Endothelial cell of umbilical vein (primary cell): ENCODE measurements around the gene ZNF587B. TPM values are rescaled to one million over a fixed set of nuclear protein-coding genes. Genes with fewer than 3 reads are reported as not detected.
"Not testable (repeated sequence)": the region's sequence is repeated elsewhere in the genome, so short reads cannot be mapped to it uniquely, and the experiment has no call there.

Experiments used
- BruUV-seq: library from RNA; stranded (reverse); fragments of 400-500 nt; replicated peaks from 2 replicates; lab custom pipeline; 2021; lab: Mats Ljungman, UMichigan
- CTCF ChIA-PET: fragments of 300-600, 350-600 bp; sonication (Branson Sonifier 250); formaldehyde crosslinking; loops from one replicate; lab custom pipeline; 2021; ENCODE audit warnings: antibody characterized with exemption, inconsistent platforms; lab: Charles Lee
- POLR2A ChIA-PET: fragments of 300-600, 350-600 bp; sonication (Branson Sonifier 250); formaldehyde crosslinking; loops from one replicate; lab custom pipeline; 2021; ENCODE audit warnings: antibody characterized with exemption, inconsistent platforms; lab: Charles Lee
- DNase-seq: peaks from one replicate; pipeline ENCODE4 v3.0.0-alpha.2; 2011; ENCODE audit warnings: low read depth, low spot score
- FAIRE-seq: peaks from 2 replicates; lab custom pipeline; 2011; peaks lifted over from hg19 to GRCh38; lab: Jason Lieb, UNC
- H2AFZ ChIP-seq: 2 replicates; pipeline ENCODE4 v1.6.0; 2012; ENCODE audit warnings: low read depth, low read length, control low read depth, inconsistent platforms
- H3K27ac ChIP-seq: 2 replicates; pipeline ENCODE4 v1.5.1; 2011; ENCODE audit warnings: low read depth, mild to moderate bottlenecking, control low read depth, low read length, moderate library complexity; ENCODE audit not compliant: insufficient read depth
- H3K27me3 ChIP-seq, 2 experiments: 2 replicates each; pipeline versions ENCODE4 v1.6.0 to v1.6.1; 2011; ENCODE audit warnings: low read length in 2 of 2, mixed read lengths in 1 of 2; ENCODE audit not compliant: control insufficient read depth in 2 of 2, insufficient read depth in 2 of 2
- H3K36me3 ChIP-seq, 2 experiments: 2 replicates in 1 of 2; 3 replicates in 1 of 2; pipeline ENCODE4 v1.5.1; 2011; ENCODE audit warnings: low read length in 2 of 2, mild to moderate bottlenecking in 1 of 2, moderate library complexity in 1 of 2; ENCODE audit not compliant: control insufficient read depth in 2 of 2, insufficient read depth in 2 of 2; ENCODE audit errors: extremely low read depth in 1 of 2
- H3K4me1 ChIP-seq: 3 replicates; pipeline ENCODE4 v1.5.1; 2011; ENCODE audit warnings: mild to moderate bottlenecking, low read length; ENCODE audit not compliant: control insufficient read depth, insufficient read depth; ENCODE audit errors: extremely low read depth
- H3K4me2 ChIP-seq: 2 replicates; pipeline ENCODE4 v1.6.1; 2011; ENCODE audit warnings: low read length, control low read depth, mixed read lengths; ENCODE audit not compliant: insufficient read depth
- H3K4me3 ChIP-seq, 3 experiments: fragments of 200-600 bp in 1 of 3; sonication (generic), shearing (Covaris generic) in 1 of 3; replicated peaks in 1 of 3; 2 replicates each; pipeline ENCODE4 v1.5.1; 2011 to 2016; ENCODE audit warnings: control low read depth in 3 of 3, low read length in 3 of 3, mild to moderate bottlenecking in 2 of 3, inconsistent platforms in 1 of 3, low read depth in 1 of 3, moderate library complexity in 1 of 3; ENCODE audit not compliant: insufficient read depth in 1 of 3
- H3K79me2 ChIP-seq: 2 replicates; pipeline ENCODE4 v1.6.0; 2012; ENCODE audit warnings: low read length, inconsistent platforms; ENCODE audit not compliant: control insufficient read depth, insufficient read depth
- H3K9ac ChIP-seq: replicated peaks from 2 replicates; pipeline ENCODE3; 2011; ENCODE audit warnings: low read length, control low read depth; ENCODE audit not compliant: insufficient read depth; ENCODE audit errors: extremely low read depth
- H3K9me1 ChIP-seq: replicated peaks from 3 replicates; pipeline ENCODE4 v1.6.0; 2011; ENCODE audit warnings: mild to moderate bottlenecking, low read length; ENCODE audit not compliant: control insufficient read depth, insufficient read depth; ENCODE audit errors: extremely low read depth
- H3K9me3 ChIP-seq: replicated peaks from 2 replicates; pipeline ENCODE4 v1.5.1; 2012; ENCODE audit warnings: low read length, inconsistent platforms; ENCODE audit not compliant: control insufficient read depth, insufficient read depth
- H4K20me1 ChIP-seq: replicated peaks from 2 replicates; pipeline ENCODE3; 2011; ENCODE audit warnings: mild to moderate bottlenecking, low read length; ENCODE audit not compliant: control insufficient read depth, insufficient read depth; ENCODE audit errors: extremely low read depth
- JUN ChIP-seq: IDR thresholded peaks from 2 replicates; pipeline ENCODE4 v1.6.1; 2011; ENCODE audit warnings: borderline replicate concordance, low read depth; ENCODE audit not compliant: insufficient read length, insufficient read depth
- POLR2A ChIP-seq: IDR thresholded peaks from 2 replicates; pipeline ENCODE4 v1.6.1; 2012; ENCODE audit warnings: low read depth, mild to moderate bottlenecking, control low read depth, low read length
- dilution Hi-C: fragments of 300-500 bp; cut with MboI; formaldehyde crosslinking; loops from one replicate; pipeline ENCODE4 v1.15.0; 2019; ENCODE audit warnings: low sequenced_read_pairs; ENCODE audit not compliant: extremely low pct_ligation_motif_present
- intact Hi-C: fragments of 100-400 bp; cut with micrococcal nuclease; formaldehyde crosslinking; loops from one replicate; pipeline ENCODE4 v1.10.0; 2022
- polyA plus RNA-seq, 4 experiments: library from polyadenylated mRNA; depleted of rRNA in 3 of 4; stranded (reverse) in 3 of 4; unstranded in 1 of 4; fragments of >200 nt; gene quantifications; 2 replicates each; pipeline versions ENCODE4 v1.2.1 to v1.2.3, GENCODE V29; 2011 to 2012; ENCODE audit warnings: missing spikeins in 1 of 4
- total RNA-seq: library from RNA; stranded (reverse); gene quantifications from 2 replicates; pipeline ENCODE4 v1.2.3, GENCODE V29; 2021

Gene ZNF587B
- total and polyA plus RNA-seq, 2 donors (not counting 3 experiments of a cell fraction or from before 2014, with no cell fraction given), result 3.2 to 16.3 TPM

DNA sequence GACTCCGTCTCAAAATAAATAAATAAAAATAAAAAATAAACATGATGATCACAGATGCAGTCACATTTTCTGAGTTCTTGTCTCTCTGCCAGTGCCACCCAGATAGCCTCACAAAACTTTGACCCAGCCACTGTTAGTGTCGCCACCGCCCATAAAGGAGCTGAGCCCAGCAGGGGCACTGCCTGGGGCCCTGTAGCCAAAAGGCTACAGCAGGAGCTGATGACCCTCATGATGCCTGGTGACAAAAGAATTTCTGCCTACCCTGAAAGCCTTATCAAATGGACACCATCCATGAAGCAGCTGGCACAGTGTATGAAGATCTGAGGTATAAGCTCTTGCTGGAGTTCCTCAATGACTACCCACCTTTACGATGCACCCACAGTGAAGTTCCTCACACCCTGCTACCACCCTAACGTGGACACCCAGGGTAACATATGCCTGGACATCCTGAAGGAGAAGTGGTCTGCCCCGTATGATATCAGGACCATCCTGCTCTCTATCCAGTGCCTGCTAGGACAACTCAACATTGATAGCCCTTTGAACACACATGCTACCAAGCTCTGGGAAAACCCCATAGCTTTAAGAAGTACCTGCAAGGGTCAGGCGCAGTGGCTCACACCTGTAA is 37.9 kb downstream of the ZNF587B start:
- no peaks in the 10 kb centered on the region for H3K9me1 ChIP-seq
- no peaks in the 10 kb centered on the region for H4K20me1 ChIP-seq
- H3K36me3 ChIP-seq, result peaks cover 15 to 18% of the 10 kb centered on the region in 2 experiments
- BruUV-seq, result no TSS peak
- H3K4me2 ChIP-seq, result no peak overlapping the region
- H3K79me2 ChIP-seq, result no peaks in the 10 kb centered on the region
- TF ChIP-seq JUN (no peak), POLR2A (peak; percentile 24)
- H3K27ac ChIP-seq, result no peak overlapping the region
- no peak overlapping the region for H3K4me3 ChIP-seq
- no peak for FAIRE-seq
- ChIA-PET CTCF (no interaction called here), POLR2A (no interaction called here)
- no peak for DNase-seq
- no peaks in the 10 kb centered on the region for H3K27me3 ChIP-seq
- dilution Hi-C loops (no loop called here), intact Hi-C loops (no loop called here)
- no peaks in the 10 kb centered on the region for H3K4me1 ChIP-seq
- H3K9me3 ChIP-seq, result peaks cover 21% of the 10 kb centered on the region
- no peak overlapping the region for H3K9ac ChIP-seq
- no peak overlapping the region for H2AFZ ChIP-seq

DNA sequence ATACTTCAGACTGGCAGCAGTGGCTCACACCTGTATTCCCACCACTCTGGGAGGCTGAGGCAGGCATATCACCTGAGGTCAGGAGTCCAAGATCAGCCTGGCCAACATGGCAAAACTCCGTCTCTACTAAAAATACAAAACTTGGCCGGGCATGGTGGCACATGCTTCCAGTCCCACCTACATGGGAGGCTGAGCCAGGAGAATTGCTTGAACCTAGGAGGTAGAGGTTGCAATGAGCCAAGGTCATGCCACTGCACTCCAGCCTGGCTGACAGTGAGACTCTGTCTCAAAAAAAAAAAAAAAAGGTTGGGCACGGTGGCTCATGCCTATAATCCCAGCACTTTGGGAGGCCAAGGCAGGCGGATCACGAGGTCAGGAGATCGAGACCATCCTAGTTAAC is 39.6 kb downstream of the ZNF587B start:
- H3K4me2 ChIP-seq, H3K27me3 ChIP-seq, H3K4me3 ChIP-seq, H3K9me1 ChIP-seq, H3K27ac ChIP-seq, BruUV-seq, DNase-seq, CTCF ChIA-PET, intact Hi-C loops, H3K9ac ChIP-seq, H3K79me2 ChIP-seq, FAIRE-seq, H4K20me1 ChIP-seq, H2AFZ ChIP-seq, dilution Hi-C loops, H3K4me1 ChIP-seq: not testable (repeated sequence)
- peaks cover 31% of the 10 kb centered on the region for H3K9me3 ChIP-seq
- peaks cover 13% of the 10 kb centered on the region in 2 experiments for H3K36me3 ChIP-seq
- POLR2A ChIA-PET, result interaction anchor here (0.6 kb wide), 1 partner anchor 231 kb away, joined by 9 read pairs; no protein-coding TSS in a partner anchor
